ENCODE measurements around the gene NMNAT3. TPM values are rescaled to one million over a fixed set of nuclear protein-coding genes. Genes with fewer than 3 reads are reported as not detected.

The NMNAT3 gene
- total RNA-seq = 1 to 10 TPM; 2.7 to 7.3 TPM

GRCh38 chr3:139677388-139678155, at the start of gene NMNAT3:
NMNAT3 (minus strand) TSS chr3:139677972; CDS start chr3:139627724, 50,248 bp downstream.
- peak within 1 kb of the TSS in 1 of 2 donors; percentile 33 for H3K27ac Mint-ChIP-seq
- H3K36me3 Mint-ChIP-seq = no peaks in the 10 kb centered on the region

GRCh38 chr3:139721370-139721769, 43.6 kb upstream of the NMNAT3 start:
- H3K27ac Mint-ChIP-seq = no peak overlapping the region
- DNase-seq (ENCODE audit: low spot score in 2 of 2) (no peak), ATAC-seq (no peak)
- H3K9me3 Mint-ChIP-seq = no peaks in the 10 kb centered on the region
- H3K36me3 Mint-ChIP-seq = no peaks in the 10 kb centered on the region

More at GRCh38 chr3:139677388-139678155, at the start of gene NMNAT3:
- ATAC-seq (peak; percentile 98 to 99), DNase-seq (ENCODE audit: low spot score in 2 of 2) (peak; percentile 83 to 86)
- H3K9me3 Mint-ChIP-seq = no peaks in the 10 kb centered on the region

- ATAC-seq (no peak), DNase-seq (ENCODE audit: low spot score in 2 of 2) (no peak)
- no peaks in the 10 kb centered on the region for H3K9me3 Mint-ChIP-seq
- no peaks in the 10 kb centered on the region for H3K36me3 Mint-ChIP-seq
- no peak overlapping the region for H3K27ac Mint-ChIP-seq
Observed at GRCh38 chr3:139718415-139718814, 40.6 kb upstream of the NMNAT3 start.

GRCh38 chr3:139716908-139717485, 39.2 kb upstream of the NMNAT3 start:
- Mint-ChIP-seq H3K27ac (no peak overlapping the region), H3K36me3 (no peaks in the 10 kb centered on the region), H3K9me3 (no peaks in the 10 kb centered on the region)
- ATAC-seq = no peak
- no peak for DNase-seq (ENCODE audit: low spot score in 2 of 2)

GRCh38 chr3:139715743-139716360, 38.1 kb upstream of the NMNAT3 start:
- H3K27ac Mint-ChIP-seq = no peak overlapping the region
- ATAC-seq = no peak
- H3K36me3 Mint-ChIP-seq = no peaks in the 10 kb centered on the region
- no peak for DNase-seq (ENCODE audit: low spot score in 2 of 2)
- H3K9me3 Mint-ChIP-seq = no peaks in the 10 kb centered on the region

- Mint-ChIP-seq H3K27ac (no peak overlapping the region), H3K36me3 (no peaks in the 10 kb centered on the region), H3K9me3 (no peaks in the 10 kb centered on the region)
Observed at GRCh38 chr3:139715166-139715565, 37.4 kb upstream of the NMNAT3 start.

GRCh38 chr3:139710212-139710611, 32.4 kb upstream of the NMNAT3 start:
- Mint-ChIP-seq H3K36me3 (no peaks in the 10 kb centered on the region), H3K27ac (no peak overlapping the region), H3K9me3 (no peaks in the 10 kb centered on the region)
- ATAC-seq (no peak), DNase-seq (ENCODE audit: low spot score in 2 of 2) (no peak)

More at GRCh38 chr3:139715166-139715565, 37.4 kb upstream of the NMNAT3 start:
- ATAC-seq (no peak), DNase-seq (ENCODE audit: low spot score in 2 of 2) (no peak)

GRCh38 chr3:139705631-139706030, 27.9 kb upstream of the NMNAT3 start:
- ATAC-seq (no peak), DNase-seq (ENCODE audit: low spot score in 2 of 2) (no peak)
- Mint-ChIP-seq H3K9me3 (no peaks in the 10 kb centered on the region), H3K36me3 (no peaks in the 10 kb centered on the region), H3K27ac (no peak overlapping the region)

- ATAC-seq = no peak
- no peak for DNase-seq (ENCODE audit: low spot score in 2 of 2)
- Mint-ChIP-seq H3K36me3 (no peaks in the 10 kb centered on the region), H3K9me3 (no peaks in the 10 kb centered on the region), H3K27ac (no peak overlapping the region)
Observed at GRCh38 chr3:139696314-139696604, 18.5 kb upstream of the NMNAT3 start.

- Mint-ChIP-seq H3K27ac (no peak overlapping the region), H3K9me3 (no peaks in the 10 kb centered on the region), H3K36me3 (no peaks in the 10 kb centered on the region)
- ATAC-seq = no peak
- DNase-seq (ENCODE audit: low spot score in 2 of 2) = no peak
Observed at GRCh38 chr3:139695426-139696313, 17.9 kb upstream of the NMNAT3 start.

- no peak for ATAC-seq
- H3K9me3 Mint-ChIP-seq = no peaks in the 10 kb centered on the region
- no peak overlapping the region for H3K27ac Mint-ChIP-seq
- DNase-seq (ENCODE audit: low spot score in 2 of 2) = no peak
- no peaks in the 10 kb centered on the region for H3K36me3 Mint-ChIP-seq
Observed at GRCh38 chr3:139695007-139695406, 17.2 kb upstream of the NMNAT3 start.

GRCh38 chr3:139694542-139694941, 16.8 kb upstream of the NMNAT3 start:
- ATAC-seq (no peak), DNase-seq (ENCODE audit: low spot score in 2 of 2) (no peak)
- Mint-ChIP-seq H3K27ac (no peak overlapping the region), H3K9me3 (no peaks in the 10 kb centered on the region), H3K36me3 (no peaks in the 10 kb centered on the region)

- DNase-seq (ENCODE audit: low spot score in 2 of 2) (no peak), ATAC-seq (no peak)
- no peak overlapping the region for H3K27ac Mint-ChIP-seq
- H3K9me3 Mint-ChIP-seq = no peaks in the 10 kb centered on the region
- no peaks in the 10 kb centered on the region for H3K36me3 Mint-ChIP-seq
Observed at GRCh38 chr3:139691619-139692018, 13.8 kb upstream of the NMNAT3 start.

GRCh38 chr3:139689708-139690228, 12.0 kb upstream of the NMNAT3 start:
- Mint-ChIP-seq H3K36me3 (peaks cover 0 to 6% of the 10 kb centered on the region in 2 donors), H3K27ac (no peak overlapping the region), H3K9me3 (no peaks in the 10 kb centered on the region)
- no peak for DNase-seq (ENCODE audit: low spot score in 2 of 2)
- no peak for ATAC-seq

- Mint-ChIP-seq H3K27ac (no peak overlapping the region), H3K9me3 (no peaks in the 10 kb centered on the region), H3K36me3 (peaks cover 0 to 6% of the 10 kb centered on the region in 2 donors)
- no peak for ATAC-seq
- DNase-seq (ENCODE audit: low spot score in 2 of 2) = no peak
Observed at GRCh38 chr3:139689122-139689521, 11.3 kb upstream of the NMNAT3 start.

- no peak for ATAC-seq
- Mint-ChIP-seq H3K36me3 (peaks cover 0 to 6% of the 10 kb centered on the region in 2 donors), H3K27ac (no peak overlapping the region), H3K9me3 (no peaks in the 10 kb centered on the region)
- DNase-seq (ENCODE audit: low spot score in 2 of 2) = no peak
Observed at GRCh38 chr3:139687431-139687830, 9.7 kb upstream of the NMNAT3 start.

- ATAC-seq = no peak
- Mint-ChIP-seq H3K9me3 (no peaks in the 10 kb centered on the region), H3K27ac (no peak overlapping the region), H3K36me3 (peaks cover 0 to 6% of the 10 kb centered on the region in 2 donors)
- DNase-seq (ENCODE audit: low spot score in 2 of 2) = no peak
Observed at GRCh38 chr3:139686624-139687023, 8.9 kb upstream of the NMNAT3 start.
